Progenitor cell of endocrine pancreas (in vitro differentiated cells): ENCODE results near the gene LEMD2. TPM values are rescaled to one million over a fixed set of nuclear protein-coding genes. Genes with fewer than 3 reads are reported as not detected.

Experiments used
- DNase-seq: peaks from one replicate; pipeline ENCODE4 v3.0.0; 2021; ENCODE audit warnings: low spot score; ENCODE audit not compliant: unreplicated experiment
- H3K27ac Mint-ChIP-seq: 2 replicates; pipeline ENCODE4 v1.8.0; 2021; ENCODE audit warnings: mild to moderate bottlenecking, moderate library complexity, mixed read lengths
- H3K27me3 Mint-ChIP-seq: 2 replicates; pipeline ENCODE4 v1.8.0; 2021; ENCODE audit warnings: mixed read lengths
- H3K36me3 Mint-ChIP-seq: 2 replicates; pipeline ENCODE4 v1.8.0; 2022; ENCODE audit warnings: mixed read lengths; ENCODE audit not compliant: insufficient read depth
- H3K4me1 Mint-ChIP-seq: 2 replicates; pipeline ENCODE4 v1.8.0; 2021; ENCODE audit warnings: low read depth, mixed read lengths
- H3K4me3 Mint-ChIP-seq: 2 replicates; pipeline ENCODE4 v1.8.0; 2021; ENCODE audit warnings: low read depth, mild to moderate bottlenecking, moderate library complexity, mixed read lengths
- H3K9me3 Mint-ChIP-seq: 2 replicates; pipeline ENCODE4 v1.8.0; 2021; ENCODE audit warnings: low read depth, mixed read lengths
- CTCF ChIP-seq: fragments of 200-600 bp; sonication (generic); IDR thresholded peaks from one replicate; pipeline ENCODE4 v1.5.0; 2021; ENCODE audit warnings: antibody characterized with exemption, mild to moderate bottlenecking; ENCODE audit not compliant: unreplicated experiment
- total RNA-seq: library from RNA; stranded (reverse); gene quantifications from 2 replicates; pipeline ENCODE4 v1.2.1, GENCODE V29; 2021

The LEMD2 gene
- total RNA-seq, 1 donor from 2014 or later = 69.9 TPM

- H3K4me1 Mint-ChIP-seq = no peaks in the 10 kb centered on the region
- no peak overlapping the region for H3K27ac Mint-ChIP-seq
- H3K9me3 Mint-ChIP-seq = no peaks in the 10 kb centered on the region
- H3K36me3 Mint-ChIP-seq = no peaks in the 10 kb centered on the region
- H3K4me3 Mint-ChIP-seq = no peak overlapping the region
- no peak for DNase-seq
- peaks cover 27% of the 10 kb centered on the region for H3K27me3 Mint-ChIP-seq
- TF ChIP-seq CTCF = no peak
These were observed 32.0 kb upstream of the LEMD2 start for GRCh38 chr6:33820784-33821520.

- Mint-ChIP-seq H3K27ac (no peak overlapping the region), H3K27me3 (peaks cover 34% of the 10 kb centered on the region), H3K4me1 (no peaks in the 10 kb centered on the region), H3K9me3 (no peaks in the 10 kb centered on the region), H3K36me3 (no peaks in the 10 kb centered on the region), H3K4me3 (no peak overlapping the region)
- DNase-seq = no peak
- no peak for TF ChIP-seq CTCF
These were observed 31.3 kb upstream of the LEMD2 start for GRCh38 chr6:33820243-33820642.

- no peak overlapping the region for H3K27ac Mint-ChIP-seq
- TF ChIP-seq CTCF = no peak
- peaks cover 34% of the 10 kb centered on the region for H3K27me3 Mint-ChIP-seq
These were observed 30.1 kb upstream of the LEMD2 start for GRCh38 chr6:33819021-33819420.

GRCh38 chr6:33818293-33818692 lies 29.4 kb upstream of the LEMD2 start:
- TF ChIP-seq CTCF = no peak
- Mint-ChIP-seq H3K4me3 (no peak overlapping the region), H3K27ac (no peak overlapping the region), H3K36me3 (no peaks in the 10 kb centered on the region), H3K27me3 (peaks cover 39% of the 10 kb centered on the region), H3K9me3 (no peaks in the 10 kb centered on the region), H3K4me1 (no peaks in the 10 kb centered on the region)
- no peak for DNase-seq

More at GRCh38 chr6:33819021-33819420, 30.1 kb upstream of the LEMD2 start:
- Mint-ChIP-seq H3K4me3 (no peak overlapping the region), H3K36me3 (no peaks in the 10 kb centered on the region), H3K4me1 (no peaks in the 10 kb centered on the region), H3K9me3 (no peaks in the 10 kb centered on the region)
- DNase-seq = no peak

- no peak for DNase-seq
- H3K36me3 Mint-ChIP-seq = no peaks in the 10 kb centered on the region
- H3K27ac Mint-ChIP-seq = peak overlapping the region; percentile 71
- no peak for TF ChIP-seq CTCF
- peaks cover 36% of the 10 kb centered on the region for H3K27me3 Mint-ChIP-seq
- H3K4me1 Mint-ChIP-seq = no peaks in the 10 kb centered on the region
- H3K4me3 Mint-ChIP-seq = no peak overlapping the region
- H3K9me3 Mint-ChIP-seq = no peaks in the 10 kb centered on the region
These were observed 28.6 kb upstream of the LEMD2 start for GRCh38 chr6:33817489-33817888.
